Adrenal gland (tissue), 12 donors: ENCODE data around the gene CAB39L. TPM values are rescaled to one million over a fixed set of nuclear protein-coding genes. Genes with fewer than 3 reads are reported as not detected.

Experiments used
- DNase-seq, 7 donors: peaks; one replicate each; pipeline ENCODE4 v3.0.0-alpha.2; 2019 to 2020
- H3K27ac ChIP-seq, 5 donors: fragments of 200-600 bp; sonication (generic) in 4 of 5; 1 replicate in 3 of 5; 2 replicates in 2 of 5; pipeline versions ENCODE4 v1.5.1 to v1.8.0; 2016 to 2020; ENCODE audit warnings: mild to moderate bottlenecking in 1 of 5
- H3K27me3 ChIP-seq: fragments of 200-600 bp; 2 replicates; pipeline ENCODE4 v1.8.0; 2021
- H3K36me3 ChIP-seq, 2 donors: fragments of 200-600 bp; replicated peaks in 1 of 2; 1 replicate in 1 of 2; 2 replicates in 1 of 2; pipeline versions ENCODE4 v1.5.1 to v1.8.0; 2018 to 2022
- H3K4me1 ChIP-seq, 2 donors: fragments of 200-600 bp; replicated peaks in 1 of 2; 1 replicate in 1 of 2; 2 replicates in 1 of 2; pipeline versions ENCODE4 v1.5.1 to v1.8.0; 2018 to 2021
- H3K4me3 ChIP-seq, 4 donors: fragments of 200-600 bp; sonication (generic) in 3 of 4; one replicate each; pipeline ENCODE4 v1.5.1; 2016 to 2018
- H3K9me3 ChIP-seq, 3 donors: fragments of 200-600 bp; sonication (generic) in 1 of 3; replicated peaks in 1 of 3; 1 replicate in 2 of 3; 2 replicates in 1 of 3; pipeline versions ENCODE4 v1.5.1 to v1.8.0; 2016 to 2021
- POLR2A ChIP-seq, 2 donors: fragments of 450-650 bp; IDR thresholded peaks; one replicate each; pipeline ENCODE4 v1.6.1; 2017; ENCODE audit warnings: antibody characterized with exemption in 2 of 2, mild to moderate bottlenecking in 2 of 2, moderate library complexity in 1 of 2
- WGBS, 4 donors: extraction: QIAGEN DNeasy Blood & Tissue Kit in 2 of 4; methylation state at CpG; one replicate each; pipeline versions ENCODE4 v1.1.5 to v1.1.7; 2013 to 2017; 5-methylcytosine and 5-hydroxymethylcytosine counted together
- intact Hi-C, 2 donors: fragments of 100-400 bp; cut with DNase I; formaldehyde crosslinking; loops; one replicate each; pipeline versions ENCODE4 v1.14.1 to v1.15.0; 2022 to 2023
- polyA plus RNA-seq, 3 donors: library from polyadenylated mRNA; stranded (reverse); fragments of 200-250 nt in 2 of 3; fragments of 350-450 nt in 1 of 3; fragmentation: Illumina TruSeq in 1 of 3; extraction: RNeasy Lipid Tissue Mini Kit (QIAGEN cat#74804) in 1 of 3; gene quantifications; one replicate each; pipeline ENCODE4 v1.2.3, GENCODE V29; 2013 to 2014
- total RNA-seq, 9 donors: library from RNA; depleted of rRNA in 4 of 9; stranded (reverse); fragments of >200 nt in 4 of 9; fragments of 120-200 nt in 1 of 9; fragmentation: NEBNext Ultra II Directional in 1 of 9; extraction: Animal tissue kit (Norgen Biotek cat#: 25700) in 1 of 9; gene quantifications; one replicate each; pipeline versions ENCODE4 v1.1.0 to v1.2.4, GENCODE V29; 2013 to 2023
- TF ChIP-seq, protein P1 (sequence below), 6 experiments: fragments of 450-650 bp in 4 of 6; fragments of 200-600 bp in 2 of 6; sonication (generic) in 1 of 6; IDR thresholded peaks; 1 replicate in 5 of 6; 2 replicates in 1 of 6; pipeline versions ENCODE4 v1.5.1 to v1.8.0; 2016 to 2021; ENCODE audit warnings: antibody characterized with exemption in 6 of 6, mild to moderate bottlenecking in 2 of 6, moderate library complexity in 1 of 6
- donor health status: healthy with polysubstance abuse.
- donor health status: Bipolar disorder and iron deficiency.
- donor health status: DM: yes; HTN: yes; CAD: no.
- donor health status: DM: no; HTN: no; CAD: no.
- donor health status: DM: no; HTN: no; CAD: no.
- donor health status: DM: yes; HTN: yes; CAD: no.

The CAB39L gene
- total and polyA plus RNA-seq, 12 donors: 17.8 to 115 (median 47.8) TPM

DNA sequence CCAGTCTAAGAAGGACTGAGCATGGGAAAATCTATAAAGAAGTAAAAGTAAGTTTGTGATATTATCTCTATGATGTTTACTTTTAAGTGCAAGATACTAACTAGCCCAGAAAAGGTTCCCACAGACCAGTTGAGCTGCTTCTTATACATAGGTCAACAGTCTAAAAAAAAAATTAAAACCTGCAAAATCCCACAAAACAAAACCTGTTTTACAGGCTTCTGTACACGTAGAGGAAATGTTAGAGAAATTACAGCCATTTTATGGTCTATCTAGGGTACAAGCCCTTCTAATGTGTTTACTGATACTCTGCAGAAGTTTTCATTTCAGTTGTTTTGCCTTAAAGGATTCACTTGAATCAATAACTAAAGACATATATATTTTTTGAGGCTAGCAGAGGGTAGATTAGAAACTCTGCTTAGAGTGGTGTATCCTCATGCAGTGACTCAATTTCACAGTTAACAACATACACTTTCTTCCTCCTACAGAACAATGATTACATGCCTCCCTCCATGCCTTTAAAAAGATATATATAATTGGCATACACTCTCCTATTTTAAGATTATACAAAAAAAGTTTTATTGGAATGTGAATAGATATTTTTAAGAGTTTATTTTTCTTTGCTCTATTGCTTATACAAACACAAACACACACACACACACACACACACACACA is 43.9 kb downstream of the CAB39L start:
- no peak for DNase-seq
- intact Hi-C loops: no loop called here
- TF ChIP-seq, protein P1, sequence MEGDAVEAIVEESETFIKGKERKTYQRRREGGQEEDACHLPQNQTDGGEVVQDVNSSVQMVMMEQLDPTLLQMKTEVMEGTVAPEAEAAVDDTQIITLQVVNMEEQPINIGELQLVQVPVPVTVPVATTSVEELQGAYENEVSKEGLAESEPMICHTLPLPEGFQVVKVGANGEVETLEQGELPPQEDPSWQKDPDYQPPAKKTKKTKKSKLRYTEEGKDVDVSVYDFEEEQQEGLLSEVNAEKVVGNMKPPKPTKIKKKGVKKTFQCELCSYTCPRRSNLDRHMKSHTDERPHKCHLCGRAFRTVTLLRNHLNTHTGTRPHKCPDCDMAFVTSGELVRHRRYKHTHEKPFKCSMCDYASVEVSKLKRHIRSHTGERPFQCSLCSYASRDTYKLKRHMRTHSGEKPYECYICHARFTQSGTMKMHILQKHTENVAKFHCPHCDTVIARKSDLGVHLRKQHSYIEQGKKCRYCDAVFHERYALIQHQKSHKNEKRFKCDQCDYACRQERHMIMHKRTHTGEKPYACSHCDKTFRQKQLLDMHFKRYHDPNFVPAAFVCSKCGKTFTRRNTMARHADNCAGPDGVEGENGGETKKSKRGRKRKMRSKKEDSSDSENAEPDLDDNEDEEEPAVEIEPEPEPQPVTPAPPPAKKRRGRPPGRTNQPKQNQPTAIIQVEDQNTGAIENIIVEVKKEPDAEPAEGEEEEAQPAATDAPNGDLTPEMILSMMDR (IDR thresholded peaks at IDR 0.05): no peak
- no peak for TF ChIP-seq POLR2A (IDR thresholded peaks at IDR 0.05)
- WGBS, 4 donors: 38 to 58% (median 45%) methylated on average over 1 of the region's 1 CpG
- H3K4me3 ChIP-seq: peak overlapping the region in 2 of 4 donors; percentile 1 to 50
- no peaks in the 10 kb centered on the region for H3K36me3 ChIP-seq
- no peaks in the 10 kb centered on the region for H3K27me3 ChIP-seq
- peak overlapping the region in 2 of 5 donors; percentile 4 to 19 for H3K27ac ChIP-seq
- peaks cover 0 to 6% (median 4%) of the 10 kb centered on the region in 3 donors for H3K9me3 ChIP-seq
- peaks cover 7% of the 10 kb centered on the region in 2 donors for H3K4me1 ChIP-seq

DNA sequence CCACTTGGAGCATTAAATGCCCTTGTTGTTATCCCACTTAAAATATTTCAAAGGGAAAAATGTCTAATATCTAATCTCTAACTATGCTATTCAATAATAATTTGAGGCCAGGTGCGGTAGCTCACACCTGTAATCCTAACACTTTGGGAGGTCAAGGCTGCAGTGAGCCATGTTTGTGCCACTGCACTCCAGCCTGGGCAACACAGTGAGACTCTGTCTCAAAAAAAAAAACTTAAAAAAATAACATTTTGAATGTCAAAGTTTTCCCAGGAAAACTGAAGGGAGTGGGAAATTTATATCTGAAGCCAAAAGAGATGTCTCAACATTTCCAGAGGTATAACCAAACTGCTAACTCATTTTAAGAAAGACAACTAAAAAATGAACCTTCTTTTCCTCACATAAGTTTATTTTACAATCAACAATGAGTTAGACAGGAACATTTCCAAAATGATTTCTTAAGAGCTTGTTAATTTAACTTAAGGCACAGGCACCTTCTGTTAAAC is 47.9 kb downstream of the CAB39L start:
- H3K27ac ChIP-seq: peak overlapping the region in 2 of 5 donors; percentile 26 to 68
- no peaks in the 10 kb centered on the region for H3K36me3 ChIP-seq
- no peak for DNase-seq
- TF ChIP-seq POLR2A (IDR thresholded peaks at IDR 0.05): no peak
- TF ChIP-seq, protein P1 (IDR thresholded peaks at IDR 0.05): no peak
- H3K4me3 ChIP-seq: no peak overlapping the region
- WGBS, 4 donors: 80 to 96% (median 83%) methylated on average over 1 of the region's 1 CpG
- H3K4me1 ChIP-seq: peaks cover 6 to 7% of the 10 kb centered on the region in 2 donors
- intact Hi-C loops: no loop called here
- H3K27me3 ChIP-seq: no peaks in the 10 kb centered on the region
- H3K9me3 ChIP-seq: no peaks in the 10 kb centered on the region

DNA sequence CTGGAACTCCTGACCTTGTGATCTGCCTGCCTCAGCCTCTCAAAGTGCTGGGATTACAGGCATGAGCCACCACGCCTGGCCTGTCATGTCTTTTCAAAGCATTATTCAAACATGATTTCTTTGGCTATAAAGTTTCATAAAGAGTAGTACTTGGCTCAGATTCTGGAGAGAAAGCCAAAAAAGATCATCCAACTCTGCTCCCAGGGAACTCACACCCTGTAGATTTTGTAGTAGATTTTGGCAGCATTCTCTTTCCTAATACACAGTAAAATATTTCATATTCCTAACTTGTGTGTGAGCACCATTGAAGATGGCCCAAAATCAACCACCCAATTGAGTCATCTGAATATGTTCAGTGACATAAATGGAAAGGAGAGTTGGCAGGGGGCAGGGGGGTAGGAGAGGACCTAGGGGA is 48.4 kb downstream of the CAB39L start:
- no peaks in the 10 kb centered on the region for H3K27me3 ChIP-seq
- intact Hi-C loops: no loop called here
- peak overlapping the region in 2 of 5 donors; percentile 26 to 68 for H3K27ac ChIP-seq
- no peak for TF ChIP-seq POLR2A (IDR thresholded peaks at IDR 0.05)
- TF ChIP-seq, protein P1 (IDR thresholded peaks at IDR 0.05): no peak
- DNase-seq: peak in 6 of 7 donors; percentile 32 to 68 (median 40)
- no peaks in the 10 kb centered on the region for H3K36me3 ChIP-seq
- WGBS, 4 donors: 27 to 55% (median 44%) methylated on average over 1 of the region's 1 CpG
- H3K9me3 ChIP-seq: no peaks in the 10 kb centered on the region
- H3K4me3 ChIP-seq: no peak overlapping the region
- peaks cover 1 to 7% of the 10 kb centered on the region in 2 donors for H3K4me1 ChIP-seq

DNA sequence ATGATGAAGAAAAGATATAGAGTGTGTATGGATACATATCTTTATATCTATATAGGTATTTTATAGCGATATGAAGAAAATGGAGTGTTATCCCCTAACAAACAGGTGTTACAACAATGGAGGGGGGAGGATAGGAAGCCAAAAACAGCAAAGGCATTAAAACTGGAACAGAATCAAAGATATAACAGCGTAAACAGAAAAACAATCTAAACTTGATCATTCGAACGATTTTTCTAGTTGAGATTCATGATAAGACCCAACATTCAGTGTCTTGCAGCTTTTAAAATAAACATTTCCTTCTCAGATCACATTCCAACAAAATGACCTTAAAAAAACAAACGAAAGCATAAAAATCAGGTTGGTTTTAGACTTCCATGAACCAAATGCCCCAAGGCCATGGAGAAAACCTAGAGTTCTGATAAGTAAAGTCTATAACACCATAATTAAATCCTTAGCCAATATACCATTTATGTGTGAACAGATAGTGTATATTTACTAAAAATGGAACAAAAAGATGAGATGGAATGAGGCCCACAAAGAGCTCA is 55.7 kb downstream of the CAB39L start:
- Histone ChIP-seq H3K9me3 (no peaks in the 10 kb centered on the region), H3K27me3 (no peaks in the 10 kb centered on the region), H3K27ac (no peak overlapping the region), H3K36me3 (no peaks in the 10 kb centered on the region), H3K4me1 (peaks cover 0 to 11% of the 10 kb centered on the region in 2 donors), H3K4me3 (peak overlapping the region in 1 of 4 donors; percentile 7)
- 27 to 45% (median 40%) methylated on average over 5 of the region's 5 CpGs for WGBS, 4 donors
- DNase-seq: no peak
- TF ChIP-seq, protein P1 (IDR thresholded peaks at IDR 0.05): no peak
- no peak for TF ChIP-seq POLR2A (IDR thresholded peaks at IDR 0.05)
- intact Hi-C loops: no loop called here
